Skeletal muscle tissue (tissue), 4 donors: Measurements from ENCODE around the gene GRPEL2. TPM values are rescaled to one million over a fixed set of nuclear protein-coding genes. Genes with fewer than 3 reads are reported as not detected.
A peak's percentile ranks its signal among the peaks of the same experiment; 100 is the strongest.

Experiments used
- H3K27ac ChIP-seq: one replicate; pipeline ENCODE4 v1.7.0; 2013; ENCODE audit warnings: mild to moderate bottlenecking, low read depth, low read length, inconsistent platforms
- H3K27me3 ChIP-seq, 3 donors: one replicate each; pipeline ENCODE4 v1.7.0; 2013; ENCODE audit warnings: low read length in 3 of 3; ENCODE audit not compliant: control insufficient read depth in 3 of 3, insufficient read depth in 3 of 3
- H3K36me3 ChIP-seq, 3 donors: one replicate each; pipeline ENCODE4 v1.7.0; 2013; ENCODE audit warnings: low read length in 3 of 3; ENCODE audit not compliant: control insufficient read depth in 3 of 3, insufficient read depth in 3 of 3
- H3K4me1 ChIP-seq, 3 donors: one replicate each; pipeline ENCODE4 v1.7.0; 2013; ENCODE audit warnings: low read length in 3 of 3, mild to moderate bottlenecking in 3 of 3; ENCODE audit not compliant: control insufficient read depth in 3 of 3, insufficient read depth in 3 of 3
- H3K4me3 ChIP-seq, 3 donors: one replicate each; pipeline ENCODE4 v1.7.0; 2013; ENCODE audit warnings: low read length in 3 of 3
- H3K9ac ChIP-seq, 3 donors: one replicate each; pipeline ENCODE4 v1.7.0; 2013; ENCODE audit warnings: low read length in 3 of 3, mild to moderate bottlenecking in 3 of 3, moderate library complexity in 2 of 3, low read depth in 1 of 3
- H3K9me3 ChIP-seq, 3 donors: one replicate each; pipeline ENCODE4 v1.7.0; 2013; ENCODE audit warnings: low read length in 3 of 3; ENCODE audit not compliant: control insufficient read depth in 3 of 3
- total RNA-seq: library from RNA; depleted of rRNA; stranded (reverse); fragments of >200 nt; gene quantifications from one replicate; pipeline ENCODE4 v1.2.3, GENCODE V29; 2014
- donor health status: Osteomylitis.

Gene GRPEL2
- total RNA-seq, 1 donor from 2014 or later = 14.1 TPM

GRCh38 chr5:149353911-149354310, 8.6 kb downstream of the GRPEL2 start:
- H3K36me3 ChIP-seq = peaks cover 34 to 55% (median 41%) of the 10 kb centered on the region in 3 donors
- no peaks in the 10 kb centered on the region for H3K9me3 ChIP-seq
- H3K9ac ChIP-seq = no peak overlapping the region
- H3K4me1 ChIP-seq = peaks cover 9 to 13% (median 12%) of the 10 kb centered on the region in 3 donors
- no peak overlapping the region for H3K4me3 ChIP-seq
- H3K27ac ChIP-seq = no peak overlapping the region
- no peaks in the 10 kb centered on the region for H3K27me3 ChIP-seq

GRCh38 chr5:149355688-149356087, 10.4 kb downstream of the GRPEL2 start:
- H3K4me3 ChIP-seq = no peak overlapping the region
- peaks cover 16 to 37% (median 24%) of the 10 kb centered on the region in 3 donors for H3K36me3 ChIP-seq
- H3K4me1 ChIP-seq = peaks cover 9 to 16% (median 12%) of the 10 kb centered on the region in 3 donors
- no peaks in the 10 kb centered on the region for H3K27me3 ChIP-seq
- no peak overlapping the region for H3K9ac ChIP-seq
- H3K27ac ChIP-seq = no peak overlapping the region
- H3K9me3 ChIP-seq = no peaks in the 10 kb centered on the region

DNA sequence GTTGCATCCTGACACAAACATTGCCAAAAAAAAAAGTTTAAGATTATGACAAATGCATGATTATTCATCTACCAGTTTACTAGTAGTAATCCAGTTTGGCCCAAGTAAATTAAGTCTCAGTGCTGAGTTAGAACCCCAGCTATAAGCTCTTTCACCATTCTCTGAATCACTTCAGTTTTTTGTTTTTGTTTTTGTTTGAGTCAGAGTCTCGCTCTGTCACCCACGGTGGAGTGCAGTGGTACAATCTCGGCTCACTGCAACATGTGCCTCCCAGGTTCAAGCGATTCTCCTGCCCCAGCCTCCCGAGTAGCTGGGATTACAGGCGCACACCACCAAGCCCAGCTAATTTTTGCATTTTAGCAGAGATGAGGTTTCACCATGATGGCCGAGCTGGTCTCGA, 11.1 kb downstream of the GRPEL2 start:
- H3K27ac ChIP-seq = no peak overlapping the region
- H3K36me3 ChIP-seq = peaks cover 10 to 32% (median 17%) of the 10 kb centered on the region in 3 donors
- H3K4me3 ChIP-seq = no peak overlapping the region
- H3K4me1 ChIP-seq = peaks cover 9 to 16% (median 12%) of the 10 kb centered on the region in 3 donors
- H3K9me3 ChIP-seq = no peaks in the 10 kb centered on the region
- no peak overlapping the region for H3K9ac ChIP-seq
- H3K27me3 ChIP-seq = no peaks in the 10 kb centered on the region

DNA sequence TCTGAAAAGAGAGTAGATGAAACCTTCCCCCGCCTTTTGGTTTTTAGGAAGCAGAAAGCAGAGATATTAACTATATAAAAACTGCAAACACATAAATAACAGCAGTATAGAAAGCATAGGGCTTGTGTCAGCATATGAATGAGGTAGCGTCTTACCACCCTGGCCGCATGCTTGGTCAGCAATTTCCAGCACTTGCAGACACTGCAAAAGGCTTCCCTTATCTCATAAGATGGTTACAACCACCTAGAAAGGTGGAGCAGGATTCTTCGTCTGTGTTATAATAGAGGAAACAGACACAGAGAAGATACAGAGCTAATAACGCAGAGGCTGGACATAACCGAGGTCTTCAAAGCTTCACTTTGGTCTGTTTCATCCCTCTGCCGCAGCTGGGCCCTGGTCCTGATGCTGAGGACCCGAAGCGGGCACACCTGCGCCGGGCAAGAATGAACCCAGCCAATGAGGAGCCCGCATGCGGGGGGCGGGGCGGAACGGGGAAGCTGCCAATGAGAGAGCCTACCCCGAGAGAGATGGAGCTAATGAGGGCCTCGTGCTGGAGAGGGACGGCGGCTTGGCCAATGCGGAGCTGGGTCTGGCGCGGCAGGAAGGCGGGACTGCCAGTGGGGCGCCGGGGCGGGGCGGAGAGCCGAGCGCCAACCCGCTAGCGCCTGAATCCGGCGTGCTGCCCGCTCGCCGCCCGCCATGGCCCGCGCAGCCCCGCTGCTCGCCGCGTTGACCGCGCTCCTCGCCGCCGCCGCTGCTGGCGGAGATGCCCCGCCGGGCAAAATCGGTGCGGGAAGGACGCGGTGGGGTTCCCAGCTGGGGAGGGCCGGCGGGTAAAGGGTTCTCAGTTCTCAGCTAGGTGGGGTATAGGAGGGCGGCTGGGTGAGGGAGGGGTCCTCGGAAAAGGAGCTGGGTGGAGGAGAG, 12.3 kb downstream of the GRPEL2 start, which contains the start of gene PCYOX1L:
PCYOX1L (plus strand) TSS at position 677 of the 924 bp plus-strand sequence; CDS start at position 700, 23 bp downstream.
- peak within 1 kb of the TSS; percentile 60 to 78 (median 78) for H3K4me3 ChIP-seq
- H3K9ac ChIP-seq = peak within 1 kb of the TSS; percentile 61 to 82 (median 74)
- no peak within 1 kb of the TSS for H3K27ac ChIP-seq
- H3K4me1 ChIP-seq = peaks cover 9 to 16% (median 12%) of the 10 kb centered on the region in 3 donors
- H3K9me3 ChIP-seq = no peaks in the 10 kb centered on the region
- H3K36me3 ChIP-seq = peaks cover 2 to 22% (median 8%) of the 10 kb centered on the region in 3 donors
- no peaks in the 10 kb centered on the region for H3K27me3 ChIP-seq

DNA sequence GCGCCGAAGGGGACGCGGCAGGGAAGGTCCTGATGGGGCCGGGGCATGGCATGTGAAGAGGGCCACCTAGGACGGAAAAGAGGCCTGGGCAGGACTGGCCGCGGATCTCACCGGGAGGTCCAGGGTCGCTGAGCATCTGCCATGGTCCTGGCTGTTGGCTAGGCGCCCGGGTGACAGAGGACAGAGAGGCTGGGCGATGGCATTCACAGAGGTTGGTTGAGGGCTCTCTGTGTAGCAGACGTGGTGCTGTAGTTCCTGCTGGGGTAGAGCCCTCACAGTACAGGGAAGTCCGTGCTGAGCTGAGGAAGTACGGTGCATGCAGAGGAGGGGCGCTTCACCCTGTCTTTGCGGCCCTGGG, 13.0 kb downstream of the GRPEL2 start:
- no peaks in the 10 kb centered on the region for H3K27me3 ChIP-seq

GRCh38 chr5:149358868-149359495, 13.7 kb downstream of the GRPEL2 start:
- Histone ChIP-seq H3K9me3 (no peaks in the 10 kb centered on the region), H3K4me3 (peak overlapping the region in 1 of 3 donors; percentile 59), H3K9ac (no peak overlapping the region), H3K27ac (no peak overlapping the region), H3K27me3 (no peaks in the 10 kb centered on the region), H3K36me3 (peaks cover 0 to 12% (median 2%) of the 10 kb centered on the region in 3 donors), H3K4me1 (peaks cover 9 to 16% (median 12%) of the 10 kb centered on the region in 3 donors)

More for the DNA sequence above, 13.0 kb downstream of the GRPEL2 start:
- H3K4me1 ChIP-seq = peaks cover 9 to 16% (median 12%) of the 10 kb centered on the region in 3 donors
- H3K9ac ChIP-seq = peak overlapping the region; percentile 61 to 82 (median 74)
- no peaks in the 10 kb centered on the region for H3K9me3 ChIP-seq
- peaks cover 1 to 17% (median 2%) of the 10 kb centered on the region in 3 donors for H3K36me3 ChIP-seq
- H3K27ac ChIP-seq = no peak overlapping the region
- H3K4me3 ChIP-seq = peak overlapping the region; percentile 59 to 78 (median 78)

DNA sequence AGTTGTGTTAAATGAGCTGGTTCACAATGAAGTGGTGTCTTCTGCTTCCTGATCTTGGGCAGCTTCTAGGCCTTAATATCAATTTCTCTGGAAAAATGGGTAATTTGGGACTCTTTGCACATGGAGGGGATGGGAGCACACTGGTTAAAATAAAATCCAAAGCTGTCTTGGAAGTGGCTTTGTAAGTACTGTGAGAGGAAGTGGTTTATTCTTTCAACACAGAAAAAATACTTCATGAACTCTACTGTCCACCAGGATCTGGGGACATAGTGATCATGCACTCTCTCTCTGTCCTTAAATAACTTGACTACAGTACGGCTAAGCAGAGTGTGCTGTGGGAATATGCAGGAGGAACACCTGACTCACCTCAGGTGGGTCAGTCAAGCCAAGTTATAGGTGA, 15.0 kb downstream of the GRPEL2 start:
- peaks cover 9 to 16% (median 12%) of the 10 kb centered on the region in 3 donors for H3K4me1 ChIP-seq
- H3K27me3 ChIP-seq = no peaks in the 10 kb centered on the region
- H3K9me3 ChIP-seq = no peaks in the 10 kb centered on the region
- H3K36me3 ChIP-seq = peaks cover 0 to 2% (median 2%) of the 10 kb centered on the region in 3 donors
- H3K9ac ChIP-seq = no peak overlapping the region
- no peak overlapping the region for H3K4me3 ChIP-seq
- H3K27ac ChIP-seq = no peak overlapping the region

DNA sequence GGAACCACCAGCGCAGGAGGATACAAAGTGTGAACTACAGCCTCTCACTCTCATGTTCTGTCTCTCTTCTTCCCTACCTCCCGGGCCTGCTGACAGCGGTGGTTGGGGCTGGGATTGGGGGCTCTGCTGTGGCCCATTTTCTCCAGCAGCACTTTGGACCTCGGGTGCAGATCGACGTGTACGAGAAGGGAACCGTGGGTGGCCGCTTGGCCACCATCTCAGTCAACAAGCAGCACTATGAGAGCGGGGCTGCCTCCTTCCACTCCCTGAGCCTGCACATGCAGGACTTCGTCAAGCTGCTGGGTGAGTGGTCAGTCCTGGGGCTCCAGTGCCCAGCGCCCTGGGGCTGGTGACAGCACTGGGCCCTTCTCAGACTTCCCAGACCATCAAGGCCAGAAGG, 17.2 kb downstream of the GRPEL2 start:
- Histone ChIP-seq H3K36me3 (peaks cover 0 to 2% (median 0%) of the 10 kb centered on the region in 3 donors), H3K27ac (no peak overlapping the region), H3K9me3 (no peaks in the 10 kb centered on the region), H3K4me1 (peaks cover 8 to 16% (median 10%) of the 10 kb centered on the region in 3 donors), H3K9ac (no peak overlapping the region), H3K4me3 (no peak overlapping the region), H3K27me3 (no peaks in the 10 kb centered on the region)

GRCh38 chr5:149363358-149363757, 18.1 kb downstream of the GRPEL2 start:
- H3K9ac ChIP-seq = peak overlapping the region in 1 of 3 donors; percentile 47
- H3K36me3 ChIP-seq = peaks cover 0 to 2% (median 0%) of the 10 kb centered on the region in 3 donors
- H3K9me3 ChIP-seq = no peaks in the 10 kb centered on the region
- no peak overlapping the region for H3K27ac ChIP-seq
- no peaks in the 10 kb centered on the region for H3K27me3 ChIP-seq
- H3K4me1 ChIP-seq = peaks cover 2 to 14% (median 9%) of the 10 kb centered on the region in 3 donors
- H3K4me3 ChIP-seq = no peak overlapping the region
